ENCODE data around the gene CEMP1. TPM values are rescaled to one million over a fixed set of nuclear protein-coding genes. Genes with fewer than 3 reads are reported as not detected.
"Not testable (repeated sequence)": the region's sequence is repeated elsewhere in the genome, so short reads cannot be mapped to it uniquely, and the experiment has no call there.

The CEMP1 gene
- total and polyA plus RNA-seq, 5 experiments from 2014 or later, result 0.81 to 6.0 (median 2.1) TPM

DNA sequence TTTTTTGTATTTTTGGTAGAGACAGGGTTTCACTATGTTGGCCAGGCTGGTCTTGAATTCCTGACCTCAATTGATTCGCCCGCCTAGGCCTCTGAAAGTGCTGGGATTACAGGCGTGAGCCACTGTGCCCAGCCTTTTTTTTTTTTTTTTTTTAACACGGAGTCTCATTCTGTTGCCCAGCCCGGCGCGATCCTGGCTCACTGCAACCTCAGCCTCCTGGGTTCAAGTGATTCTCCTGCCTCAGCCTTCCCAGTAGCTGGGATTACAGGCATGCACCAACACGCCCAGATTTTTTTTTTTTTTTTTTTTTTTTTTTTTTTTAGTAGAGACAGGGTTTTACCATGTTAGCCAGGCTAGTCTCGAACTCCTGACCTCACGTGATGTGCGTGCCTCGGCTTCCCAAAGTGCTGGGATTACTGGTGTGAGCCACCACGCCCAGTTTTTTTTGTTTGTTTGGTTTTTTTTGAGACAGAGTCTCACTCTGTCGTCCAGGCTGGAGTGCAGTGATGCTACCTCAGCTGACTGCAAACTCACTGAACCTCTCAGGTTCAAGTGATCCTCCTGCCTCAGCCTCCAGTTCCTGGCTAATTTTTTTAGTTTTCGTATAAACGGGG, 2.0 kb upstream of the CEMP1 start:
- POLR2A ChIA-PET, result interaction anchor here (0.6 to 10.6 kb wide), 12 partner anchors 9 to 1945 kb away, joined by 3 to 146 read pairs (median 4); partner anchors contain the start of genes AMDHD2, ATP6V0C, ELOB and PGP
- H3K27me3 Mint-ChIP-seq, DNase-seq, ATAC-seq, H3K36me3 Mint-ChIP-seq, H3K9me3 Mint-ChIP-seq: not testable (repeated sequence)
- Mint-ChIP-seq H3K4me3 (peak overlapping the region; percentile 92 to 100 (median 96)), H3K4me1 (peaks cover 9 to 39% (median 25%) of the 10 kb centered on the region in 4 donors), H3K27ac (peak overlapping the region; percentile 92 to 100 (median 99))

- peak overlapping the region; percentile 92 to 100 (median 96) for H3K4me3 Mint-ChIP-seq
- H3K27me3 Mint-ChIP-seq, result peaks cover 0 to 3% (median 0%) of the 10 kb centered on the region in 5 donors
- H3K36me3 Mint-ChIP-seq, result no peaks in the 10 kb centered on the region
- DNase-seq (peak; percentile 45 to 82 (median 70)), ATAC-seq (peak; percentile 32 to 42)
- H3K9me3 Mint-ChIP-seq, result no peaks in the 10 kb centered on the region
- H3K4me1 Mint-ChIP-seq, result peaks cover 9 to 39% (median 25%) of the 10 kb centered on the region in 4 donors
- peak overlapping the region; percentile 92 to 100 (median 99) for H3K27ac Mint-ChIP-seq
- POLR2A ChIA-PET, result interaction anchor here (0.6 to 10.6 kb wide), 17 partner anchors 8 to 1944 kb away, joined by 3 to 146 read pairs (median 4); partner anchors contain the start of genes AMDHD2, ATP6V0C, ELOB and PGP
Measured at GRCh38 chr16:2532494-2533141, 1.4 kb upstream of the CEMP1 start.

DNA sequence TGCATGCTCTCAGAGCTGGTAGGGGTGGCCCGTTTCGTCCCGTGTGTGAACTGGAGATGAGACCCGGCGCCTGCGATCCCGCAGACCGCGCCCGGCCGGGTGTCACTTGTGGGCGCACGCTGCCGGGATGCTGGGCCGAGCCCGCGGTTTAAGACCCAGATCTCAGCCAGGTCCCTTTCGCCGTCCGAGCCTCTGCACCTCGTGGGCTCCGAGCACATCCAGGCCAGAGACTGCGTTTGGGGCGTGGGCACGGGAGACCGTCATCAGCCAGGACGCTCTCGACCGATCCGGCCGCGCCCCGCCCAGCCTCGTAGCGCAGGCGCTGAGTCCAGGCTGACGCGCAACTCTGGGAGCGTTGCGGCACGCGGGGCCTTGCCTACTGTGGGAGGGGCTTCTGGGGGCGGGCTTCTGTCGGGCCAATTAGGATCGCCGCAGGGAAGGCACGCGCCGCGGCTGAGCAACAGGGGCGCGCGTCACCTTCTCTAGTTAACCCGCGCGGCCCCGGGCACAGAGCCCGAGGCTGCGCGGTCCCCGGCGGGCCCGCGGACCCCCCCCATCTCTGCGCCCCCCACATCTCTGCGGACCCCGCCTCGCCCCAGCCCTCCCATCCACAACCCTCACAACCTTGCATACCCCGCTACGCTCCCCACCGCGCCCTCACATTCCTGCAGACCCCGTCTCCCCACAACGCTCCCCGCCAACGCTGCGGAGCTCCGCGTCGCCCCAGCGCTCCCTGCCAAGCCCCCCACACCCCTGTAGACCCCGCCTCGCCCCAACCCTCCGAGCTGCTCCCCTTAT, 687 bp upstream of the CEMP1 start:
- Mint-ChIP-seq H3K36me3 (peaks cover 0 to 4% (median 0%) of the 10 kb centered on the region in 3 donors), H3K9me3 (no peaks in the 10 kb centered on the region), H3K4me1 (peaks cover 9 to 34% (median 23%) of the 10 kb centered on the region in 4 donors), H3K4me3 (peak overlapping the region; percentile 92 to 100 (median 96)), H3K27ac (peak overlapping the region; percentile 92 to 100 (median 99)), H3K27me3 (peaks cover 0 to 3% (median 0%) of the 10 kb centered on the region in 5 donors)
- DNase-seq, result peak; percentile 89 to 98 (median 96)
- ATAC-seq, result peak; percentile 85 to 89
- POLR2A ChIA-PET, result interaction anchor here (0.6 to 10.6 kb wide), 16 partner anchors 8 to 1943 kb away, joined by 3 to 146 read pairs (median 4); partner anchors contain the start of genes AMDHD2, ATP6V0C, ELOB and PGP

DNA sequence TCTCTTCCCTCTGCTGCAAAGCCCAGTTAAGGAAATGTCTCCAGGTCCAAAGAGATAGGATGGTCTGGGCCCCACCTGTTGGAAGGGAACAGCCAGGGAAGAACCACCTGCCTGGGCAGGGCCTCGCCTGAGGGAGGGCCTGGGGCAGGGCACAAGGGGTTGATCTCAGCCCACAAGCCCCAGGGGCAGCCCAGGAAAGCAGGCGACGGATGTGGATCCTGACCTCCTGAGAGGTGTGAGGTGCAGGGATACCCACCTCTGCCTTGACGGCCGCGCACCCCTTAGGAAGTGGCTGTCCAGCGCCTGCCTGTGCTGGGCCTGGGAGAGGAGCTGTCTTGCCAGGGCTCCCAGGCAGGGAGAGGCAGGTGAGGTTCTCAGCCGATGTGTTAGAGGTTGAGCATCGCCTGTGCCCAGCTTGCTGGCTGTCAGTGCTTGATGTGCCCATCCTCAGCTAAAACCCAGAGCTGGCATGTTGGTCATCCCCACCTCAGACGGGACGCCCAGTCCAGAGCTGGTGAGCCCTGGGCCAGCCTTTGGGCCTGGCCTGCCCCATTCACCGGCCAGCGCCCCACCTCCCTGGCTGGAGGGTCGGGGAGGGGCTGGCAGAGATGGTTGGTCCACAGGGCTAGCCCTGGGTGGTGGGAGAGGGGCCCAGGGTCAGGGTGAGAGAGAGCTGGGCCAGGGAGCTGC, 434 bp downstream of the CEMP1 start:
- Mint-ChIP-seq H3K27me3 (peaks cover 0 to 3% (median 0%) of the 10 kb centered on the region in 5 donors), H3K9me3 (no peaks in the 10 kb centered on the region), H3K4me3 (peak overlapping the region; percentile 92 to 100 (median 96)), H3K36me3 (peaks cover 0 to 12% (median 1%) of the 10 kb centered on the region in 3 donors), H3K4me1 (peaks cover 9 to 27% (median 18%) of the 10 kb centered on the region in 4 donors), H3K27ac (peak overlapping the region in 9 of 10 donors; percentile 92 to 100 (median 99))
- ATAC-seq (no peak), DNase-seq (no peak)
- POLR2A ChIA-PET, result interaction anchor here (0.6 to 10.6 kb wide), 4 partner anchors 11 to 142 kb away, joined by 3 to 146 read pairs (median 50); partner anchors contain the start of genes AMDHD2 and ATP6V0C

- ATAC-seq (no peak), DNase-seq (no peak)
- Mint-ChIP-seq H3K4me3 (peak overlapping the region in 9 of 10 donors; percentile 10 to 95 (median 41)), H3K9me3 (no peaks in the 10 kb centered on the region), H3K27me3 (peaks cover 0 to 3% (median 0%) of the 10 kb centered on the region in 5 donors), H3K27ac (peak overlapping the region in 8 of 10 donors; percentile 16 to 80 (median 63)), H3K36me3 (peaks cover 0 to 17% (median 1%) of the 10 kb centered on the region in 3 donors), H3K4me1 (peaks cover 9 to 26% (median 16%) of the 10 kb centered on the region in 4 donors)
- POLR2A ChIA-PET, result interaction anchor here (1.6 to 10.6 kb wide), 3 partner anchors 8 to 17 kb away, joined by 3 to 146 read pairs (median 98); partner anchors contain the start of genes AMDHD2, ATP6V0C and PDPK1
Measured at GRCh38 chr16:2529961-2530628, 1.1 kb downstream of the CEMP1 start.

DNA sequence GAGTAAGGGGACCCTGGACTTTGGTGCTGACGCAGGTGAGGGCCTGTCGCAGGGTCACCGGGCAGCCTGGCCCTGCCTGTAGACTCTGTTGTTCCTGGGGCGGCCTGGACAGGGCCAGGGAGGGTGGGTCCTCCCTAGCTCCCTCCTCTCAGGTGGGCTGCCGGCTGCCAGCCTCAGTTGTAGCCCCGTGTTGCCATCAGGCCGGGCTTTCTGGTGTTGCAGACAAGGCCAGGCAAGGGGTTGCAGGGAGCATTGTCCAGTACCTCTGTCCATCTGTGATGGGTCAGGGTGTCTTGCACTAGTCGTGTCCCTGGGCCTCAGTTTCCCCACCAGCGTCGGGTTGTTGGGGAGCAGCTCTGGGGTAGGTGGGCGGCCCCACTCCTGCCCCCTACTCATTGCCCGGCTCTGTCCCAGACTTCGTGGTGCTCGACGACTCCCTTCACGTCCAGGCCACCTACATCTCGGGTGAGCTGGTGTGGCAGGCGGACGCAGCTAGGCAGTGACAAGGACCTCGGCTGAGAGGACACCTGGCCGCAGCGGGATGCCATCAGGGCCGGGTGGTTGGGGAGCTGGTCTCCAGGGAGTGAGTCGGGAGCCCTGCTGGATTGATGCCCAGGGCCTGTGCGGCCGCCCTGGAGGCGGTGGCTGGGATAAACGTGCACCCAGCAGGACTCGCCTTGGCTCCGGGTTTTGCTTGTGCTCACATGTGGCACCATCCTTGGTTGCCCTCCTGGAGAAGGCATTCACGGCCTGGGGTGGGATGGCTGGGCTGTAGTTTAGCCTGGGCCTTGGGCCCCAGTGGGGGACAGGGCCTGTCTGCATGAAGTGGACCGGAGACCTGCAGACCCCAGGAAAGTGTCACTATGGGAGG, 1.9 kb downstream of the CEMP1 start:
- ATAC-seq (no peak), DNase-seq (no peak)
- Mint-ChIP-seq H3K4me3 (peak overlapping the region in 1 of 10 donors; percentile 95), H3K27ac (peak overlapping the region in 3 of 10 donors; percentile 16 to 80 (median 35)), H3K36me3 (peaks cover 0 to 25% (median 1%) of the 10 kb centered on the region in 3 donors), H3K4me1 (peaks cover 10 to 33% (median 17%) of the 10 kb centered on the region in 4 donors), H3K27me3 (peaks cover 0 to 3% (median 0%) of the 10 kb centered on the region in 5 donors), H3K9me3 (no peaks in the 10 kb centered on the region)
- POLR2A ChIA-PET, result interaction anchor here (0.6 to 10.6 kb wide), 4 partner anchors 9 to 310 kb away, joined by 3 to 146 read pairs (median 4); partner anchors contain the start of genes AMDHD2, ATP6V0C and PDPK1

DNA sequence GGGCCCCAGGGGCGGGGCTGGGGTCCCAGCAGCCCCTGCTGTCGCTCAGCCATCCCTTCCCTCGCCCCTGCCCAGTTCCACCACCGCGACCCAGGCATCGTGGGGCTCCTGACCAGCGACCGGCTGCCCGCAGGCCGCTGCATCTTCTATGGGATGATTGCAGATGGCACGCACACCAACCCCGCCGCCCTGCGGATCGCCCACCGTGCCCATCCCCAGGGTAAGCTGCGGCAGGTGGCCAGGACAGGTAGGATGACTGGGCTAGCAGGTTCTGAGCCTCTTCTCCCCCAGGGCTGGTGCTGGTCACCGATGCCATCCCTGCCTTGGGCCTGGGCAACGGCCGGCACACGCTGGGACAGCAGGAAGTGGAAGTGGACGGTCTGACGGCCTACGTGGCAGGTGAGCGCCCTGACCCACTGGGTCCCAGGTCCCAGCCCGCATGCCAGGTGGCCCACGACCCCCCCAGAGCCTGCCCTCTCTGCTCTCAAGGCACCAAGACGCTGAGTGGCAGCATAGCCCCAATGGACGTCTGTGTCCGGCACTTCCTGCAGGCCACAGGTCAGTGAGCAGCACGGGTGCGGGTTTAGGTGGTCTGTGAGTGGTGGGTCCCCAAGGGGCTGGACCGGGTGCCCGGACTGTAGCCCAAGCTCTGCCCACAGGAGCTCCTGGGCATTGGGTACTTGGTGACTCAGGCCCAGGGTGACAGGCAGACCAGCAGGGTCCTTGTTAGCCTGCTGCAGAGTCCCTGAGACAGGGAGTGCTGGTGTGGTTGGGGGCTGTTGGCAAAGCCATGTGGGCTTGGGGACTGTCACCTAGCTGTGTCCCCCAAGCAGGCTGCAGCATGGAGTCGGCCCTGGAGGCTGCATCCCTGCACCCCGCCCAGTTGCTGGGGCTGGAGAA, 2.8 kb downstream of the CEMP1 start:
- Mint-ChIP-seq H3K9me3 (no peaks in the 10 kb centered on the region), H3K4me3 (no peak overlapping the region), H3K4me1 (peaks cover 9 to 42% (median 16%) of the 10 kb centered on the region in 4 donors), H3K36me3 (peaks cover 0 to 31% (median 1%) of the 10 kb centered on the region in 3 donors), H3K27me3 (peaks cover 0 to 3% (median 0%) of the 10 kb centered on the region in 5 donors), H3K27ac (no peak overlapping the region)
- DNase-seq (no peak), ATAC-seq (no peak)
- POLR2A ChIA-PET, result interaction anchor here (0.9 to 10.6 kb wide), 3 partner anchors 9 to 15 kb away, joined by 3 to 146 read pairs (median 3); partner anchors contain the start of genes AMDHD2, ATP6V0C and PDPK1

- no peak overlapping the region for H3K4me3 Mint-ChIP-seq
- peaks cover 7 to 40% (median 16%) of the 10 kb centered on the region in 4 donors for H3K4me1 Mint-ChIP-seq
- DNase-seq (no peak), ATAC-seq (no peak)
- peaks cover 0 to under 1% (median 0%) of the 10 kb centered on the region in 5 donors for H3K27me3 Mint-ChIP-seq
- no peak overlapping the region for H3K27ac Mint-ChIP-seq
- POLR2A ChIA-PET, result no interaction called here
- peaks cover 0 to 34% (median 1%) of the 10 kb centered on the region in 3 donors for H3K36me3 Mint-ChIP-seq
- no peaks in the 10 kb centered on the region for H3K9me3 Mint-ChIP-seq
Measured at GRCh38 chr16:2527784-2528100, 3.5 kb downstream of the CEMP1 start.

- Mint-ChIP-seq H3K27ac (peak overlapping the region in 1 of 10 donors; percentile 40), H3K36me3 (peaks cover 0 to 34% (median 1%) of the 10 kb centered on the region in 3 donors), H3K4me3 (peak overlapping the region in 1 of 10 donors; percentile 56), H3K4me1 (peaks cover 4 to 35% (median 16%) of the 10 kb centered on the region in 4 donors), H3K9me3 (no peaks in the 10 kb centered on the region), H3K27me3 (no peaks in the 10 kb centered on the region)
- ATAC-seq (no peak), DNase-seq (no peak)
- POLR2A ChIA-PET, result interaction anchor here (0.5 to 0.7 kb wide), 2 partner anchors 10 to 272 kb away, joined by 3 read pairs; no protein-coding TSS in a partner anchor
Measured at GRCh38 chr16:2527071-2527783, 4.0 kb downstream of the CEMP1 start.

All from naive thymus-derived CD8-positive, alpha-beta T cell (primary cell).